Neural progenitor cell (in vitro differentiated cells): ENCODE data around the gene COMMD10. TPM values are rescaled to one million over a fixed set of nuclear protein-coding genes. Genes with fewer than 3 reads are reported as not detected.

ENCODE experiments used
- DNase-seq: peaks from one replicate; pipeline ENCODE4 v3.0.0-alpha.2; 2016; ENCODE audit warnings: low spot score
- H2AFZ ChIP-seq: fragments of 200-600 bp; sonication (generic); replicated peaks from 2 replicates; pipeline ENCODE4 v1.6.1; 2016; ENCODE audit warnings: antibody characterized with exemption
- H3F3A ChIP-seq: fragments of 200-600 bp; sonication (generic); 2 replicates; pipeline ENCODE4 v1.6.1; 2016; ENCODE audit warnings: antibody characterized with exemption, low read depth
- H3K27ac ChIP-seq: fragments of 200-600 bp; sonication (generic); 2 replicates; pipeline ENCODE4 v1.5.1; 2016; ENCODE audit warnings: mild to moderate bottlenecking
- H3K27me3 ChIP-seq: fragments of 200-600 bp; sonication (generic); 2 replicates; pipeline ENCODE4 v1.6.1; 2016; ENCODE audit warnings: mild to moderate bottlenecking, moderate library complexity
- H3K36me3 ChIP-seq: fragments of 200-600 bp; sonication (generic); 2 replicates; pipeline ENCODE4 v1.5.1; 2016
- H3K4me1 ChIP-seq: fragments of 200-600 bp; sonication (generic); 2 replicates; pipeline ENCODE4 v1.6.1; 2016; ENCODE audit warnings: mixed run types
- H3K4me2 ChIP-seq: fragments of 200-600 bp; sonication (generic); 2 replicates; pipeline ENCODE4 v1.6.1; 2016
- H3K4me3 ChIP-seq: fragments of 200-600 bp; sonication (generic); 2 replicates; pipeline ENCODE4 v1.5.1; 2016
- H3K79me2 ChIP-seq: fragments of 200-600 bp; sonication (generic); 2 replicates; pipeline ENCODE4 v1.6.1; 2016; ENCODE audit warnings: low read depth
- H3K9ac ChIP-seq: fragments of 200-600 bp; sonication (generic); 2 replicates; pipeline ENCODE4 v1.6.1; 2016
- H3K9me3 ChIP-seq: fragments of 200-600 bp; sonication (generic); 2 replicates; pipeline ENCODE4 v1.5.1; 2016; ENCODE audit warnings: low read depth
- H4K20me1 ChIP-seq: fragments of 200-600 bp; sonication (generic); 2 replicates; pipeline ENCODE4 v1.6.1; 2016; ENCODE audit warnings: low read depth
- H3K27ac Mint-ChIP-seq: 3 replicates; pipeline ENCODE4 v1.8.0; 2021; ENCODE audit warnings: mixed read lengths
- H3K27me3 Mint-ChIP-seq: 2 replicates; pipeline ENCODE4 v1.8.0; 2022; ENCODE audit warnings: low read depth, mild to moderate bottlenecking, inconsistent platforms, moderate library complexity, mixed read lengths; ENCODE audit not compliant: insufficient read depth
- H3K36me3 Mint-ChIP-seq: 3 replicates; pipeline ENCODE4 v1.8.0; 2021; ENCODE audit warnings: mixed read lengths
- H3K4me1 Mint-ChIP-seq: 3 replicates; pipeline ENCODE4 v1.8.0; 2021; ENCODE audit warnings: mixed read lengths
- H3K4me3 Mint-ChIP-seq: 3 replicates; pipeline ENCODE4 v1.8.0; 2021; ENCODE audit warnings: mild to moderate bottlenecking, moderate library complexity, mixed read lengths
- H3K9me3 Mint-ChIP-seq: 3 replicates; pipeline ENCODE4 v1.8.0; 2020; ENCODE audit warnings: mixed read lengths
- CTCF ChIP-seq: fragments of 200-600 bp; sonication (generic); IDR thresholded peaks from 2 replicates; pipeline ENCODE4 v1.5.1; 2017; ENCODE audit warnings: antibody characterized with exemption, mild to moderate bottlenecking
- EZH2 ChIP-seq: fragments of 200-600 bp; sonication (generic); IDR thresholded peaks from 2 replicates; pipeline ENCODE4 v1.6.1; 2017; ENCODE audit warnings: antibody characterized with exemption, mild to moderate bottlenecking, moderate library complexity
- EZH2phosphoT487 ChIP-seq: fragments of 200-600 bp; sonication (generic); IDR thresholded peaks from 2 replicates; pipeline ENCODE4 v1.6.1; 2017; ENCODE audit warnings: antibody characterized with exemption
- total RNA-seq: library from RNA; depleted of rRNA; stranded (reverse); fragments of >200 nt; gene quantifications from 2 replicates; pipeline ENCODE4 v1.2.3, GENCODE V29; 2015; ENCODE audit warnings: low replicate concordance

Gene COMMD10
- total RNA-seq, 1 donor from 2014 or later, result 77.0 TPM

- Histone ChIP-seq H3K27ac (no peak overlapping the region), H3K4me2 (no peak overlapping the region), H3K36me3 (no peaks in the 10 kb centered on the region), H3F3A (no peaks in the 10 kb centered on the region), H3K27me3 (no peaks in the 10 kb centered on the region), H3K4me1 (no peaks in the 10 kb centered on the region), H3K9me3 (no peaks in the 10 kb centered on the region), H4K20me1 (no peaks in the 10 kb centered on the region), H2AFZ (no peak overlapping the region), H3K9ac (no peak overlapping the region), H3K79me2 (no peaks in the 10 kb centered on the region), H3K4me3 (no peak overlapping the region)
- Mint-ChIP-seq H3K27ac (no peak overlapping the region), H3K27me3 (no peaks in the 10 kb centered on the region), H3K9me3 (peaks cover 5% of the 10 kb centered on the region), H3K4me3 (no peak overlapping the region), H3K4me1 (no peaks in the 10 kb centered on the region), H3K36me3 (peaks cover 3% of the 10 kb centered on the region)
- DNase-seq, result no peak
- TF ChIP-seq EZH2phosphoT487, result no peak
- no peak for TF ChIP-seq CTCF
- no peak for TF ChIP-seq EZH2
Measured at GRCh38 chr5:116229131-116229689, 144.4 kb downstream of the COMMD10 start.

GRCh38 chr5:116231288-116231687 lies 146.5 kb downstream of the COMMD10 start:
- Mint-ChIP-seq H3K27me3 (no peaks in the 10 kb centered on the region), H3K4me1 (no peaks in the 10 kb centered on the region), H3K4me3 (no peak overlapping the region), H3K9me3 (no peaks in the 10 kb centered on the region), H3K36me3 (no peaks in the 10 kb centered on the region), H3K27ac (no peak overlapping the region)
- Histone ChIP-seq H3K79me2 (no peaks in the 10 kb centered on the region), H3K4me2 (no peak overlapping the region), H3F3A (no peaks in the 10 kb centered on the region), H3K9ac (no peak overlapping the region), H3K4me3 (no peak overlapping the region), H3K27ac (no peak overlapping the region), H3K36me3 (no peaks in the 10 kb centered on the region), H3K27me3 (no peaks in the 10 kb centered on the region), H3K9me3 (no peaks in the 10 kb centered on the region), H3K4me1 (no peaks in the 10 kb centered on the region), H4K20me1 (no peaks in the 10 kb centered on the region), H2AFZ (no peak overlapping the region)
- DNase-seq, result no peak
- TF ChIP-seq EZH2 (no peak), EZH2phosphoT487 (no peak), CTCF (no peak)

GRCh38 chr5:116234681-116235080 lies 149.9 kb downstream of the COMMD10 start:
- Mint-ChIP-seq H3K27me3 (no peaks in the 10 kb centered on the region), H3K4me1 (no peaks in the 10 kb centered on the region), H3K36me3 (peaks cover 2% of the 10 kb centered on the region), H3K27ac (no peak overlapping the region), H3K9me3 (no peaks in the 10 kb centered on the region), H3K4me3 (no peak overlapping the region)
- H2AFZ ChIP-seq, result no peak overlapping the region
- no peak overlapping the region for H3K4me3 ChIP-seq
- no peaks in the 10 kb centered on the region for H3K4me1 ChIP-seq
- no peak overlapping the region for H3K4me2 ChIP-seq
- no peak for DNase-seq
- no peaks in the 10 kb centered on the region for H3K36me3 ChIP-seq
- H3K79me2 ChIP-seq, result no peaks in the 10 kb centered on the region
- H3K27ac ChIP-seq, result no peak overlapping the region
- no peak overlapping the region for H3K9ac ChIP-seq
- TF ChIP-seq EZH2, result no peak
- TF ChIP-seq CTCF, result no peak
- no peak for TF ChIP-seq EZH2phosphoT487
- H4K20me1 ChIP-seq, result no peaks in the 10 kb centered on the region
- H3F3A ChIP-seq, result no peaks in the 10 kb centered on the region
- H3K9me3 ChIP-seq, result no peaks in the 10 kb centered on the region
- no peaks in the 10 kb centered on the region for H3K27me3 ChIP-seq
